Prostate gland (tissue), 2 donors: Measurements from ENCODE around the gene NAT14.

Source experiments
- POLR2AphosphoS5 ChIP-seq: sonication (generic); formaldehyde crosslinking; IDR thresholded peaks from one replicate; pipeline ENCODE4 v1.6.1; 2017; ENCODE audit warnings: antibody characterized with exemption
- TF ChIP-seq, protein P1 (sequence below), 4 experiments: fragments of 200-600 bp in 2 of 4; fragments of 450-650 bp in 2 of 4; sonication (generic) in 2 of 4; IDR thresholded peaks; 1 replicate in 3 of 4; 2 replicates in 1 of 4; pipeline ENCODE4 v1.5.1; 2016 to 2019; ENCODE audit warnings: antibody characterized with exemption in 4 of 4, mild to moderate bottlenecking in 2 of 4, moderate library complexity in 2 of 4

DNA sequence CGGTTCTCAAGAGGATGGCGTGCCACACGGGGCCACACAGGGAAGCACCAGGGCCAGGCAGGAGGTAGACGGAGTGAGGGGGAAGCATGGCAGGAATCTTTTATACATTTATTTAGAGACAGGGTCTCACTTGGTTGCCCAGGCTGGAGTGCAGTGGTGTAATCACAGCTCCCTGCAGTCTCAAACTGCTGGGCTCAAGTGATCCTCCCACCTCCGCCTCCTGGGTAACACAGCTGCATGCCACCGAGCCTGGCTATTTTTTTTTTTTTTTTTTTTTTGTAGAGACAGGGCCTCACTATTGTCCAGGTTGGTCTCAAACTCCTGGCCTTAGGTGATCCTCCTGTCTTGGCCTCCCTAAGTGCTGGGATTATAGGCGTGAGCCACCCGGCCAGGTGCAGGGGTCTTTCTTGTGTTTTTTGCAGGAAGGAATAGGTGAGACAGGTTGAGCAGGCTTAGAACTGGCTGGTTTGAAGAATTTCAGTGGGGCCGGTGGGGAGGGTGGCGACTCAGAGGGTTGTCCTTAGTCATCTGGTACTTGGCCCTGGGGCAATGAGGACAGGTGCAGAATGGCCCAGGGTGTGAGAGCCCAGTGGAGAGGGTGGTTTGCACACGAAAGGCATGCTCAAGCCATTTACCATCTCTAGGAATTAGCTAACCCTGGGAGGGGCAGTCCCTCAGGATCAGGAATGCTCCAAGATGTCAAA, 10.8 kb downstream of the NAT14 start:
- TF ChIP-seq, protein P1, sequence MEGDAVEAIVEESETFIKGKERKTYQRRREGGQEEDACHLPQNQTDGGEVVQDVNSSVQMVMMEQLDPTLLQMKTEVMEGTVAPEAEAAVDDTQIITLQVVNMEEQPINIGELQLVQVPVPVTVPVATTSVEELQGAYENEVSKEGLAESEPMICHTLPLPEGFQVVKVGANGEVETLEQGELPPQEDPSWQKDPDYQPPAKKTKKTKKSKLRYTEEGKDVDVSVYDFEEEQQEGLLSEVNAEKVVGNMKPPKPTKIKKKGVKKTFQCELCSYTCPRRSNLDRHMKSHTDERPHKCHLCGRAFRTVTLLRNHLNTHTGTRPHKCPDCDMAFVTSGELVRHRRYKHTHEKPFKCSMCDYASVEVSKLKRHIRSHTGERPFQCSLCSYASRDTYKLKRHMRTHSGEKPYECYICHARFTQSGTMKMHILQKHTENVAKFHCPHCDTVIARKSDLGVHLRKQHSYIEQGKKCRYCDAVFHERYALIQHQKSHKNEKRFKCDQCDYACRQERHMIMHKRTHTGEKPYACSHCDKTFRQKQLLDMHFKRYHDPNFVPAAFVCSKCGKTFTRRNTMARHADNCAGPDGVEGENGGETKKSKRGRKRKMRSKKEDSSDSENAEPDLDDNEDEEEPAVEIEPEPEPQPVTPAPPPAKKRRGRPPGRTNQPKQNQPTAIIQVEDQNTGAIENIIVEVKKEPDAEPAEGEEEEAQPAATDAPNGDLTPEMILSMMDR (IDR thresholded peaks at IDR 0.05) = no peak
- no peak for TF ChIP-seq POLR2AphosphoS5
